WTC11 (cell line): ENCODE results near the gene NFIC. TPM values are rescaled to one million over a fixed set of nuclear protein-coding genes. Genes with fewer than 3 reads are reported as not detected.
A peak's percentile ranks its signal among the peaks of the same experiment; 100 is the strongest.

ENCODE experiments used
- AFF4 ChIP-seq: sonication (generic); formaldehyde crosslinking; IDR thresholded peaks from 2 replicates; pipeline ENCODE4 v1.8.1; 2023; ENCODE audit warnings: mild to moderate bottlenecking, missing genetic modification reagents, borderline replicate concordance
- AR ChIP-seq: fragments of 250-450 bp; sonication (Bioruptor Pico); IDR thresholded peaks from 2 replicates; pipeline ENCODE4 v1.9.0; 2021; ENCODE audit warnings: mild to moderate bottlenecking
- CDX4 ChIP-seq: fragments of 250-450 bp; sonication (Bioruptor Pico); IDR thresholded peaks from 2 replicates; pipeline ENCODE4 v1.9.0; 2021; ENCODE audit warnings: moderate library complexity, mild to moderate bottlenecking, inconsistent platforms, borderline replicate concordance
- CREB1 ChIP-seq: sonication (generic); formaldehyde crosslinking; IDR thresholded peaks from 2 replicates; pipeline ENCODE4 v1.8.0; 2023; ENCODE audit warnings: mild to moderate bottlenecking, missing genetic modification reagents
- CREM ChIP-seq: sonication (generic); formaldehyde crosslinking; IDR thresholded peaks from 2 replicates; pipeline ENCODE4 v1.8.1; 2022; ENCODE audit warnings: mild to moderate bottlenecking, missing genetic modification reagents, moderate library complexity
- CTCF ChIP-seq: fragments of 200-600 bp; IDR thresholded peaks from 2 replicates; pipeline ENCODE4 v1.8.0; 2022; ENCODE audit warnings: antibody characterized with exemption
- E2F4 ChIP-seq: sonication (generic); formaldehyde crosslinking; IDR thresholded peaks from 2 replicates; pipeline ENCODE4 v1.8.1; 2022; ENCODE audit warnings: low read depth, mild to moderate bottlenecking, moderate library complexity, missing genetic modification reagents, borderline replicate concordance
- E2F5 ChIP-seq: sonication (generic); formaldehyde crosslinking; IDR thresholded peaks from 2 replicates; pipeline ENCODE4 v1.8.1; 2022; ENCODE audit warnings: mild to moderate bottlenecking, moderate library complexity, missing genetic modification reagents
- ETV6 ChIP-seq: sonication (generic); formaldehyde crosslinking; IDR thresholded peaks from 2 replicates; pipeline ENCODE4 v1.8.1; 2022; ENCODE audit warnings: mild to moderate bottlenecking, missing genetic modification reagents
- FOXP1 ChIP-seq: sonication (generic); formaldehyde crosslinking; IDR thresholded peaks from 2 replicates; pipeline ENCODE4 v1.8.0; 2022; ENCODE audit warnings: missing genetic modification reagents, mild to moderate bottlenecking, moderate library complexity, borderline replicate concordance
- HMGA2 ChIP-seq: fragments of 250-450 bp; sonication (Bioruptor Pico); IDR thresholded peaks from 2 replicates; pipeline ENCODE4 v1.4.0; 2021; ENCODE audit warnings: mild to moderate bottlenecking, moderate library complexity
- HMGXB4 ChIP-seq: sonication (generic); formaldehyde crosslinking; IDR thresholded peaks from 2 replicates; pipeline ENCODE4 v1.8.1; 2023; ENCODE audit warnings: mild to moderate bottlenecking, moderate library complexity, missing genetic modification reagents
- MXD4 ChIP-seq: fragments of 250-450 bp; sonication (Bioruptor Pico); IDR thresholded peaks from 2 replicates; pipeline ENCODE4 v1.8.0; 2021; ENCODE audit warnings: mild to moderate bottlenecking, moderate library complexity, borderline replicate concordance
- MYBL2 ChIP-seq: sonication (generic); formaldehyde crosslinking; IDR thresholded peaks from 2 replicates; pipeline ENCODE4 v1.8.1; 2023; ENCODE audit warnings: mild to moderate bottlenecking, moderate library complexity, missing genetic modification reagents
- NR3C1 ChIP-seq: sonication (generic); formaldehyde crosslinking; conservative IDR thresholded peaks from 2 replicates; pipeline ENCODE4 v1.8.1; 2023; ENCODE audit warnings: low read depth, mild to moderate bottlenecking, missing genetic modification reagents
- OVOL2 ChIP-seq: fragments of 250-450 bp; sonication (Bioruptor Pico); IDR thresholded peaks from 2 replicates; pipeline ENCODE4 v1.9.0; 2021; ENCODE audit warnings: mild to moderate bottlenecking, borderline replicate concordance
- RORB ChIP-seq: fragments of 250-450 bp; sonication (Bioruptor Pico); IDR thresholded peaks from 2 replicates; pipeline ENCODE4 v1.9.0; 2021; ENCODE audit warnings: mild to moderate bottlenecking
- SMAD4 ChIP-seq: sonication (generic); formaldehyde crosslinking; IDR thresholded peaks from 2 replicates; pipeline ENCODE4 v1.8.0; 2022; ENCODE audit warnings: mild to moderate bottlenecking, missing genetic modification reagents
- TEAD1 ChIP-seq: sonication (generic); formaldehyde crosslinking; IDR thresholded peaks from 2 replicates; pipeline ENCODE4 v1.8.0; 2022; ENCODE audit warnings: mild to moderate bottlenecking, missing genetic modification reagents
- TP53 ChIP-seq: sonication (generic); formaldehyde crosslinking; IDR thresholded peaks from 2 replicates; pipeline ENCODE4 v1.8.1; 2023; ENCODE audit warnings: mild to moderate bottlenecking, missing genetic modification reagents
- ZNF121 ChIP-seq: sonication (generic); formaldehyde crosslinking; IDR thresholded peaks from 2 replicates; pipeline ENCODE4 v1.8.0; 2023; ENCODE audit warnings: missing genetic modification reagents
- ZNF219 ChIP-seq: sonication (generic); formaldehyde crosslinking; IDR thresholded peaks from 2 replicates; pipeline ENCODE4 v1.8.0; 2023; ENCODE audit warnings: missing genetic modification reagents, mild to moderate bottlenecking, borderline replicate concordance
- ZNF512 ChIP-seq: sonication (generic); formaldehyde crosslinking; IDR thresholded peaks from 2 replicates; pipeline ENCODE4 v1.8.1; 2022; ENCODE audit warnings: missing genetic modification reagents, borderline replicate concordance
- total RNA-seq: library from RNA; stranded (reverse); gene quantifications from 3 replicates; pipeline ENCODE4 v1.2.3, GENCODE V29; 2021

Gene NFIC
- total RNA-seq, 1 experiment from 2014 or later = 3.5 TPM

- TF ChIP-seq ETV6 = peak; percentile 96
- TF ChIP-seq ZNF219 (CRISPR knock-in tag) = no peak
- TF ChIP-seq TEAD1 (CRISPR knock-in tag) = peak; percentile 76
- no peak for TF ChIP-seq ZNF121 (CRISPR knock-in tag)
- 0 out of 2 replicates have a peak, but pooled peaks have one; percentile 35 for TF ChIP-seq E2F4 (CRISPR knock-in tag)
- no peak for TF ChIP-seq MYBL2 (CRISPR knock-in tag)
- no peak; the same call in 1 of the 2 replicates for TF ChIP-seq E2F5 (CRISPR knock-in tag)
- TF ChIP-seq MXD4 = no peak
- TF ChIP-seq ZNF512 (CRISPR knock-in tag) = no peak
- no peak for TF ChIP-seq RORB (CRISPR knock-in tag)
- no peak for TF ChIP-seq OVOL2 (CRISPR knock-in tag)
- no peak for TF ChIP-seq CDX4 (CRISPR knock-in tag)
- TF ChIP-seq AR (CRISPR knock-in tag) = no peak
- TF ChIP-seq CTCF = no peak
- TF ChIP-seq HMGXB4 (CRISPR knock-in tag) = 0 out of 2 replicates have a peak, but pooled peaks have one; percentile 36
- no peak for TF ChIP-seq CREM (CRISPR knock-in tag)
- TF ChIP-seq FOXP1 (CRISPR knock-in tag) = peak; percentile 89
- TF ChIP-seq CREB1 (CRISPR knock-in tag) = no peak
- no peak for TF ChIP-seq HMGA2
- TF ChIP-seq AFF4 (CRISPR knock-in tag) = no peak
- no peak for TF ChIP-seq NR3C1
- TF ChIP-seq SMAD4 (CRISPR knock-in tag) = no peak
- no peak for TF ChIP-seq TP53 (CRISPR knock-in tag)
These were observed 134.2 kb downstream of the NFIC start, which contains the start of gene DOHH (continued) for GRCh38 chr19:3500429-3501101.
